HepG2 (cell line): ENCODE measurements around the gene NBEAL1. TPM values are rescaled to one million over a fixed set of nuclear protein-coding genes. Genes with fewer than 3 reads are reported as not detected.
A peak's percentile ranks its signal among the peaks of the same experiment; 100 is the strongest.

ENCODE experiments used
- ARID5B ChIP-seq: IDR thresholded peaks from 2 replicates; pipeline ENCODE4 v1.4.0; 2020; ENCODE audit warnings: mild to moderate bottlenecking, missing genetic modification reagents
- BCL3 ChIP-seq: sonication (generic); formaldehyde crosslinking; IDR thresholded peaks from 2 replicates; pipeline ENCODE4 v1.5.1; 2020; ENCODE audit warnings: mild to moderate bottlenecking, missing genetic modification reagents, moderate library complexity
- FOXK2 ChIP-seq: fragments of 450-650 bp; IDR thresholded peaks from 2 replicates; pipeline ENCODE4 v1.6.1; 2016
- GABPB1 ChIP-seq: IDR thresholded peaks from 2 replicates; pipeline ENCODE4 v1.6.1; 2016; ENCODE audit warnings: mild to moderate bottlenecking, missing genetic modification reagents, moderate library complexity, missing compliant biosample characterization
- GATA4 ChIP-seq: sonication (generic); IDR thresholded peaks from 2 replicates; pipeline ENCODE4 v1.6.1; 2016; ENCODE audit warnings: antibody characterized with exemption, low read depth, borderline replicate concordance
- HNRNPLL ChIP-seq: fragments of 200-400 bp; formaldehyde crosslinking; IDR thresholded peaks from 2 replicates; pipeline ENCODE4 v1.6.1; 2017; ENCODE audit warnings: mild to moderate bottlenecking, low read depth, low read length; ENCODE audit not compliant: poor library complexity, severe bottlenecking
- IKZF4 ChIP-seq: sonication (generic); formaldehyde crosslinking; IDR thresholded peaks from 2 replicates; pipeline ENCODE4 v1.5.1; 2020; ENCODE audit warnings: borderline replicate concordance, mild to moderate bottlenecking, low read depth, missing genetic modification reagents; ENCODE audit errors: not compliant biosample characterization
- KAT8 ChIP-seq: IDR thresholded peaks from 2 replicates; pipeline ENCODE4 v1.6.1; 2016; ENCODE audit warnings: missing genetic modification reagents, missing compliant biosample characterization
- MBNL3 ChIP-seq: fragments of 250-450 bp; sonication (Bioruptor Pico); conservative IDR thresholded peaks from 2 replicates; pipeline ENCODE4 v1.8.0; 2022; ENCODE audit warnings: mild to moderate bottlenecking, inconsistent platforms
- MED8 ChIP-seq: sonication (generic); formaldehyde crosslinking; IDR thresholded peaks from 2 replicates; pipeline ENCODE4 v1.8.1; 2023; ENCODE audit warnings: mild to moderate bottlenecking, missing genetic modification reagents; ENCODE audit not compliant: insufficient replicate concordance
- MEF2D ChIP-seq: sonication (generic); formaldehyde crosslinking; IDR thresholded peaks from 2 replicates; pipeline ENCODE4 v1.5.1; 2020; ENCODE audit warnings: mild to moderate bottlenecking, missing genetic modification reagents
- MYNN ChIP-seq: sonication (generic); formaldehyde crosslinking; IDR thresholded peaks from 2 replicates; pipeline ENCODE4 v1.4.0; 2020; ENCODE audit warnings: mild to moderate bottlenecking, low read depth, missing genetic modification reagents
- RFX1 ChIP-seq: fragments of 450-650 bp; IDR thresholded peaks from 2 replicates; pipeline ENCODE4 v1.6.1; 2017
- SAFB2 ChIP-seq: sonication (generic); formaldehyde crosslinking; IDR thresholded peaks from 2 replicates; pipeline ENCODE4 v1.5.1; 2020; ENCODE audit warnings: missing genetic modification reagents, low read depth, mild to moderate bottlenecking, borderline replicate concordance
- ZNF24 ChIP-seq: fragments of 450-650 bp; IDR thresholded peaks from 2 replicates; pipeline ENCODE4 v1.6.1; 2017; ENCODE audit warnings: antibody characterized with exemption, mild to moderate bottlenecking
- ZNF441 ChIP-seq: sonication (generic); formaldehyde crosslinking; IDR thresholded peaks from 2 replicates; pipeline ENCODE4 v1.7.0; 2021; ENCODE audit warnings: missing genetic modification reagents, borderline replicate concordance
- ZNF460 ChIP-seq: sonication (generic); formaldehyde crosslinking; IDR thresholded peaks from 2 replicates; pipeline ENCODE4 v1.5.1; 2020; ENCODE audit warnings: missing genetic modification reagents, mild to moderate bottlenecking, borderline replicate concordance
- ZNF562 ChIP-seq: sonication (generic); formaldehyde crosslinking; IDR thresholded peaks from 2 replicates; pipeline ENCODE4 v1.8.0; 2022; ENCODE audit warnings: missing genetic modification reagents, borderline replicate concordance
- ZNF564 ChIP-seq: sonication (generic); formaldehyde crosslinking; IDR thresholded peaks from 2 replicates; pipeline ENCODE4 v1.8.1; 2023; ENCODE audit warnings: mild to moderate bottlenecking, missing genetic modification reagents
- ZNF597 ChIP-seq: sonication (generic); formaldehyde crosslinking; IDR thresholded peaks from 2 replicates; pipeline ENCODE4 v1.5.0; 2020; ENCODE audit warnings: missing genetic modification reagents
- ZNF605 ChIP-seq: sonication (generic); formaldehyde crosslinking; IDR thresholded peaks from 2 replicates; pipeline ENCODE4 v1.8.0; 2022; ENCODE audit warnings: mild to moderate bottlenecking, missing genetic modification reagents
- ZNF777 ChIP-seq: sonication (generic); formaldehyde crosslinking; IDR thresholded peaks from 2 replicates; pipeline ENCODE4 v1.4.0; 2020; ENCODE audit warnings: missing genetic modification reagents
- polyA plus RNA-seq, 8 experiments: library from polyadenylated mRNA; depleted of rRNA in 3 of 8; stranded (reverse) in 7 of 8; unstranded in 1 of 8; fragments of >200 nt; fragmentation: Illumina TruSeq in 4 of 8; extraction: Trizol in 4 of 8; gene quantifications; 2 replicates each; pipeline versions ENCODE4 v1.2.1 to v1.2.3, GENCODE V29; 2011 to 2016; ENCODE audit warnings: low read depth in 4 of 8, missing spikeins in 1 of 8, mixed read lengths in 1 of 8; ENCODE audit not compliant: insufficient read depth in 1 of 8
- total RNA-seq, 5 experiments: library from RNA; depleted of rRNA; stranded (reverse); fragments of >200 nt; fragmentation: Illumina TruSeq; extraction: Trizol; gene quantifications; 2 replicates each; pipeline ENCODE4 v1.2.3, GENCODE V29; 2016; ENCODE audit warnings: low read depth in 1 of 5
- TF ChIP-seq, protein P1 (sequence below): sonication (generic); formaldehyde crosslinking; conservative IDR thresholded peaks from 2 replicates; pipeline ENCODE4 v1.4.0; 2020; ENCODE audit warnings: missing genetic modification reagents

Gene NBEAL1
- total and polyA plus RNA-seq, 2 of the 13 experiments (the other 11 are each of a cell fraction or from before 2014, with no cell fraction given), result 6.4 to 15.7 TPM

GRCh38 chr2:203014456-203015199 is at the start of gene NBEAL1 (continued):
- TF ChIP-seq ZNF460 (CRISPR knock-in tag), result no peak; the same call in 1 of the 2 replicates
- TF ChIP-seq SAFB2, result 0 out of 2 replicates have a peak, but pooled peaks have one; percentile 59
- no peak for TF ChIP-seq MYNN (CRISPR knock-in tag)
- peak; percentile 98 for TF ChIP-seq GABPB1 (CRISPR knock-in tag)
- no peak for TF ChIP-seq RFX1
- peak; percentile 92 for TF ChIP-seq BCL3 (CRISPR knock-in tag)
- no peak for TF ChIP-seq ZNF562 (CRISPR knock-in tag)
- no peak for TF ChIP-seq ZNF441 (CRISPR knock-in tag)
- no peak for TF ChIP-seq FOXK2
- peak; percentile 99 for TF ChIP-seq ZNF605 (CRISPR knock-in tag)
- TF ChIP-seq ARID5B, result peak; percentile 77
- peak; percentile 91 for TF ChIP-seq KAT8 (CRISPR knock-in tag)
- TF ChIP-seq, protein P1, sequence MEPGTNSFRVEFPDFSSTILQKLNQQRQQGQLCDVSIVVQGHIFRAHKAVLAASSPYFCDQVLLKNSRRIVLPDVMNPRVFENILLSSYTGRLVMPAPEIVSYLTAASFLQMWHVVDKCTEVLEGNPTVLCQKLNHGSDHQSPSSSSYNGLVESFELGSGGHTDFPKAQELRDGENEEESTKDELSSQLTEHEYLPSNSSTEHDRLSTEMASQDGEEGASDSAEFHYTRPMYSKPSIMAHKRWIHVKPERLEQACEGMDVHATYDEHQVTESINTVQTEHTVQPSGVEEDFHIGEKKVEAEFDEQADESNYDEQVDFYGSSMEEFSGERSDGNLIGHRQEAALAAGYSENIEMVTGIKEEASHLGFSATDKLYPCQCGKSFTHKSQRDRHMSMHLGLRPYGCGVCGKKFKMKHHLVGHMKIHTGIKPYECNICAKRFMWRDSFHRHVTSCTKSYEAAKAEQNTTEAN (CRISPR knock-in tag), result 0 out of 2 replicates have a peak, but pooled peaks have one; percentile 19
- TF ChIP-seq HNRNPLL, result peak; percentile 79
- TF ChIP-seq ZNF597 (CRISPR knock-in tag), result no peak
- TF ChIP-seq MED8 (CRISPR knock-in tag), result no peak
- TF ChIP-seq GATA4, result 0 out of 2 replicates have a peak, but pooled peaks have one; percentile 62
- peak; percentile 37; the same call in 1 of the 2 replicates for TF ChIP-seq MEF2D (CRISPR knock-in tag)
- TF ChIP-seq IKZF4 (CRISPR knock-in tag), result no peak
- no peak for TF ChIP-seq MBNL3 (CRISPR knock-in tag)
- no peak for TF ChIP-seq ZNF24
- peak; percentile 98 for TF ChIP-seq ZNF777 (CRISPR knock-in tag)
- no peak for TF ChIP-seq ZNF564 (CRISPR knock-in tag)
